GM18507 (cell line): Measurements from ENCODE around the gene LNX1.

Experiments used
- DNase-seq: peaks from one replicate; pipeline ENCODE4 v3.0.0; 2011; ENCODE audit warnings: low read depth; ENCODE audit not compliant: insufficient read length; ENCODE audit errors: extremely low spot score
- FAIRE-seq: peaks from 2 replicates; lab custom pipeline; 2011; peaks lifted over from hg19 to GRCh38; lab: Jason Lieb, UNC

Gene LNX1

GRCh38 chr4:53591372-53591892 is at the start of gene LNX1:
LNX1 (minus strand) TSS chr4:53591486; CDS start chr4:53574002, 17,484 bp downstream.
- DNase-seq (no peak), FAIRE-seq (no peak)

- no peak for DNase-seq
- FAIRE-seq = peak; percentile 9
These were observed 49.5 kb upstream of the LNX1 start for GRCh38 chr4:53640576-53641453.

GRCh38 chr4:53638919-53639318 is 47.6 kb upstream of the LNX1 start:
- DNase-seq = no peak
- no peak for FAIRE-seq

GRCh38 chr4:53637348-53637747 is 46.1 kb upstream of the LNX1 start:
- no peak for DNase-seq
- no peak for FAIRE-seq

- FAIRE-seq (no peak), DNase-seq (no peak)
These were observed 44.6 kb upstream of the LNX1 start for GRCh38 chr4:53635697-53636483.

- FAIRE-seq = no peak
- no peak for DNase-seq
These were observed 42.3 kb upstream of the LNX1 start for GRCh38 chr4:53633608-53634007.

- no peak for DNase-seq
- FAIRE-seq = no peak
These were observed 38.0 kb upstream of the LNX1 start for GRCh38 chr4:53629296-53629695.

GRCh38 chr4:53626491-53626890 is 35.2 kb upstream of the LNX1 start:
- FAIRE-seq = no peak

GRCh38 chr4:53625888-53626287 is 34.6 kb upstream of the LNX1 start:
- DNase-seq (no peak), FAIRE-seq (no peak)

More at GRCh38 chr4:53626491-53626890, 35.2 kb upstream of the LNX1 start:
- no peak for DNase-seq

GRCh38 chr4:53622739-53623151 is 31.5 kb upstream of the LNX1 start:
- FAIRE-seq = no peak
- no peak for DNase-seq

- FAIRE-seq (no peak), DNase-seq (no peak)
These were observed 29.7 kb upstream of the LNX1 start for GRCh38 chr4:53620956-53621355.

GRCh38 chr4:53619431-53619830 is 28.1 kb upstream of the LNX1 start:
- no peak for DNase-seq
- no peak for FAIRE-seq

GRCh38 chr4:53618321-53618720 is 27.0 kb upstream of the LNX1 start:
- no peak for FAIRE-seq
- DNase-seq = no peak

- DNase-seq (no peak), FAIRE-seq (no peak)
These were observed 25.9 kb upstream of the LNX1 start for GRCh38 chr4:53617101-53617680.

- DNase-seq = no peak
- FAIRE-seq = no peak
These were observed 24.9 kb upstream of the LNX1 start for GRCh38 chr4:53616219-53616618.

- FAIRE-seq (no peak), DNase-seq (no peak)
These were observed 23.3 kb upstream of the LNX1 start for GRCh38 chr4:53614591-53614990.

- DNase-seq (no peak), FAIRE-seq (no peak)
These were observed 22.1 kb upstream of the LNX1 start for GRCh38 chr4:53613428-53613827.

- FAIRE-seq (no peak), DNase-seq (no peak)
These were observed 17.4 kb upstream of the LNX1 start for GRCh38 chr4:53608649-53609048.

GRCh38 chr4:53608242-53608641 is 17.0 kb upstream of the LNX1 start:
- no peak for DNase-seq
- FAIRE-seq = peak; percentile 41

GRCh38 chr4:53605783-53606182 is 14.5 kb upstream of the LNX1 start:
- FAIRE-seq = no peak

More at GRCh38 chr4:53605783-53606182, 14.5 kb upstream of the LNX1 start:
- DNase-seq = no peak
